AG09319 (cell line): ENCODE results near the gene PRELID2.

Experiments used
- DNase-seq: peaks from one replicate; pipeline ENCODE4 v3.0.0-alpha.2; 2010; ENCODE audit warnings: low read depth; ENCODE audit errors: extremely low read depth
- TF ChIP-seq, protein P1 (sequence below): IDR thresholded peaks from 2 replicates; pipeline ENCODE4 v1.5.1; 2011; ENCODE audit warnings: low read depth, mild to moderate bottlenecking, inconsistent platforms, low read length, moderate library complexity

The PRELID2 gene

DNA sequence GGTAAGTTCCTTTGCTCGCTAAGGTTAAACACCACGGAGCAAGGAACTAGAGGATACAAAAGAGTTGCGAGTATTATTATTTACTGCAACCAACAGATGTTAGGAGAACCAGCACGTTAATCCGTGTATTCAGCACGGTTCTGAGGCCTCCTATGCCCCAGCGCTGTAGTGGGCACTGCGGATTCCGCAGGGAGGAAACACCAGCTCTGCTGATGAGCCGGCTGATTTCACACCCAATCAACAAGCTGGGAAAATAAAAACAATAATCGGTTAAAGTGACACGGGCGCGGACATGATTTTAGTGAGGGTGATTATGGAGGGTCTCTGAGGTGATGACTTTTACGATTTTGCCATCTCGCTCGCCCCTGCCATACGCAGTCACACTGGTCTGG lies 702 bp upstream of the PRELID2 start:
- no peak for DNase-seq
- TF ChIP-seq, protein P1, sequence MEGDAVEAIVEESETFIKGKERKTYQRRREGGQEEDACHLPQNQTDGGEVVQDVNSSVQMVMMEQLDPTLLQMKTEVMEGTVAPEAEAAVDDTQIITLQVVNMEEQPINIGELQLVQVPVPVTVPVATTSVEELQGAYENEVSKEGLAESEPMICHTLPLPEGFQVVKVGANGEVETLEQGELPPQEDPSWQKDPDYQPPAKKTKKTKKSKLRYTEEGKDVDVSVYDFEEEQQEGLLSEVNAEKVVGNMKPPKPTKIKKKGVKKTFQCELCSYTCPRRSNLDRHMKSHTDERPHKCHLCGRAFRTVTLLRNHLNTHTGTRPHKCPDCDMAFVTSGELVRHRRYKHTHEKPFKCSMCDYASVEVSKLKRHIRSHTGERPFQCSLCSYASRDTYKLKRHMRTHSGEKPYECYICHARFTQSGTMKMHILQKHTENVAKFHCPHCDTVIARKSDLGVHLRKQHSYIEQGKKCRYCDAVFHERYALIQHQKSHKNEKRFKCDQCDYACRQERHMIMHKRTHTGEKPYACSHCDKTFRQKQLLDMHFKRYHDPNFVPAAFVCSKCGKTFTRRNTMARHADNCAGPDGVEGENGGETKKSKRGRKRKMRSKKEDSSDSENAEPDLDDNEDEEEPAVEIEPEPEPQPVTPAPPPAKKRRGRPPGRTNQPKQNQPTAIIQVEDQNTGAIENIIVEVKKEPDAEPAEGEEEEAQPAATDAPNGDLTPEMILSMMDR: no peak

DNA sequence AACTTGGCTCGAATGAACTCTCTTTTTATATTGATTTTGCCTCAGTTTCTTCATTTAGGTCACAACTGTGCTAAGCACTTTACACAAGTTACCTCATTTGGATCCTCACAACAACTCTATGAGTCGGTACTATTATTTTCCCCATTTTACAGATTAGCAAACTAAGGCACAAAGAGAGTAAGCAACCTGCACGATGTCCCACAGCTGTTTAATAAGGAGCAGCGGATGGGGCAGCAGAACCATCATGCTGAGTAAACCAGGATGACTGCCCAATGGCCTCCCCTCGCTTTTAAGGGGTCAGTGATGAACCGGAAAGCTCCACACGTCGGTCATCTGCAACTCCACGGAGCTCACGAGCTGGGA lies 607 bp downstream of the PRELID2 start:
- TF ChIP-seq, protein P1: no peak
- no peak for DNase-seq

DNA sequence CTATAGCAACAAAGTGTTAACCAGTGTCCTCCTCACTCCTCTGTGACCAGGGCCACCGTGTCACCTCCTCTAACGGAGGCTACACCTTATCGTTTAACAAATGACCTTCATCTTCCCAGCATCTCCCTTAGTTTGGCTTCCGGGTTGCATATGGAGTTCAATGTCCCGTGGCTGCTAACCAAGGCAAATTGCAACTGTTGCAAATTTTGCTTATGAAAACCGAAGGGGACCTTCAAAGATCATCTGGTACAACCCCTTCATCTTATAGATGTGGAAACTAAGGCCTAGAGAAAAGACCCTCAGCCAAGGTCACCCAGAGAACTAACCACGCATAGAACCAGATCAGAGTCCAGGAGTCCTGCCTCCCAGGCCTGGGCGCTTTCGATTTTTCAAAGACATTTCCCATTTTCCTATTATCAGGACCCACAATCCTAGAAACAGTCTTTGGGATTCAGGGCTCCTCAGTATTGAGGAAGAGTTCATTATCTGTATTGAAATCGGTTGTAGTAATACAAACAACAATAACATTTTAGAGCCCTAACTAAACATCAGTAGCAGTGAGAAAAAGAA lies 1.4 kb downstream of the PRELID2 start:
- no peak for DNase-seq
- TF ChIP-seq, protein P1: no peak

DNA sequence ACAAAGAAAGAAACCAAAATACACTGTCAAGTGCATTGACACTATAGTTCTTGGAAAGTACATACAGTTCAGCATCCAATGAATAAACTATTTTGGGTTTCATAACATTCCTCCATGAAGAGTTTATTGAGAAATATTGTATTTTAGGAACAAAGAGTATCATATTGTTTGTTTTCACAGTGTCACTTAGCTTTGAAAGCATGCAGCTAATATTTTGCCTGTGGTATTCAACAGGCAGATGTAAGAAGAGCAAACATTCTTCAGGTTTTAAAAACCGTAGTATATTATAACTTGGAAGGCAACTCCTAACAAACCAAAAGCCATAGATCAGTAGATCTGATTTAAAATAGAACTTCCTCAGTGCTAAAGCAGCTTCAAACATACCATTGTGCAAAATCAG lies 4.5 kb downstream of the PRELID2 start:
- DNase-seq: peak; percentile 48
- TF ChIP-seq, protein P1: no peak

DNA sequence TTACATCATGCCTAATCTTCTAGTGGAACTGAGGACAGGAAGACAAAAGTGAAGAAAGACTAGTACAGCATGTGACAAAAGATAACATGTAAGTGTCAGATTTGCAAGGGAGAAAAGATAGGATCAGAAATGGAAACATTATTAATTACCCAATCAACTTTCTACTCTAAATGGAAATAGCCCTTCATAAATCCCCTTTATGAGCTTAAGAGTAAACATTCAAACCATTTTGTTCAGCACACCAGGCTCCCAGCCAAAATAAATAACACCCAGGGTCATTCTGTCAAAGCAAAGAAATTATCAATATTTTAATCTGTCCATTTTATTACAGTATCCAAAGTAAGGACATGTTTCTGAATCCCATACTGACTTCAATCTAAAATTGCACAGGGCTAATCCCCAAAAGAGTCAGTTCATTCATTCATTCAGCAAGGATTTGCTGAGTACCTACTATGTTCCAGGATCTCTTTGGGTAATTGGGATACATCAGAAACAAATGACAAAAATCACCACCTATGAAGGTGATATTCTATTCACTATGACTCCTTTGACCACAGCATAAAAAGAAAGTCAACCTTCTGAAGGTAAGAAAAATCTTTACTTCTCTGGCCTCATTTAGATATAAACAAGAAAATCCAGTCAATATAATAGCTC lies 5.3 kb downstream of the PRELID2 start:
- TF ChIP-seq, protein P1: no peak
- DNase-seq: no peak

DNA sequence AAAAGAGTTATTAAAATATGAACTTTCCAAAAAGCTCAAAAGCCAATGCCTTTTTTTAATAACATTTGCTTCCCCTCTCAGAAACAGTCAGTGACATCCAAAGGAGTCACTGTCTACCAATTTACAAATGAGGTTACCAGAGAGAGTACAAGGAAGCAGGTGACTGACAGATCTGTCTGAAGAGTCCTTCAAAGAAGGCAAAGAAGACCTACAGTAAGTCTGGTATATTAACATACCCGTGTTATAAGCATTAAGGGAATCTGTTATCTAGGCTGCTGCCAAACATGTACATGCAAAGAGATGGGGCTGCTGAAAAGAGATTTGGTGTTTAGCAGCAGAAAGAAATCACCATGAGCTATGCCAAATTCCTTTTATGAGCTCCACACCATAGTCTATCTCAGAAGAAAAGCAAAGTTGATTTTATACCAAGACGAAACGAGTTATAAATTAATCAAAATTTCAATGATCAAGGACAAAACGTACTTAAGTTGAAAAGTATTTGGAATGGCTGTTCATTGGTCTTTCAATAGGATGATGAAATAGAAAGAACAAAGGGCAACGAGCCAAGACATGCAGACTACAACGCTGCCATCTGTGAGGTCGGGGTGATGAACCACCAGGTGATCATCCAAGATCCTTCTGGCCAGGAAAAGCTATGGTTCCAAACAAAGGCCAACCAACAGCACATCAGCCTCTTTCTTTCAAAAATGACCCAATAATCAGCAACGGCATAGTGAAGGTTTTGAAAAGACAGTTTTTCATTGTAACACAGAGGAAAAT lies 8.1 kb downstream of the PRELID2 start:
- TF ChIP-seq, protein P1: no peak
- DNase-seq: no peak

DNA sequence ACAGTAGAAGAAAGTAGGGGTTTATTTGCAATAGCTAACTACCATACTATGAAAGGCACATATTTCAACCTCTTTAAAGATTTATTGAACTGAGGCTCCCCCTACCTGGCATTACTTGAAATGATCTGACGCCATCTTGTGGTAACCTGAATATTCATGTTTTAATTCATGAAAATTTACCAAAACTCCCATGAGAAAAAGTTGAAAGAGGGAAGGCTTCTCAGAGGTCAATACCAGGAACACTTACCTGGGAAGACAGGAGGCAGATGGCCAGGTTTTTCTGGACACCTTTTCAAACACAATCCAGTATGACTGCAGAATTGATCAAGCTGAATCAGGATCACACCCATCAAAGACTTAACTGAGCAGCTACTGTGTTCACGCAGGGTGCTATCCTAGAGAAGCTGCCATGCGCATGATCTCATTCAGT lies 9.4 kb downstream of the PRELID2 start:
- DNase-seq: peak; percentile 40
- TF ChIP-seq, protein P1: peak; percentile 86
